WERI-Rb-1 (cell line): Measurements from ENCODE around the gene CELF2.

ENCODE experiments used
- DNase-seq: peaks from one replicate; pipeline ENCODE4 v3.0.0-alpha.2; 2020
- H3K27ac ChIP-seq: fragments of 250-450 bp; sonication (Bioruptor Pico); 2 replicates; pipeline ENCODE4 v1.5.1; 2020; ENCODE audit warnings: mild to moderate bottlenecking, moderate library complexity
- H3K27me3 ChIP-seq: fragments of 250-450 bp; sonication (Bioruptor Pico); 2 replicates; pipeline ENCODE4 v1.5.1; 2021; ENCODE audit warnings: mild to moderate bottlenecking, low read depth, moderate library complexity; ENCODE audit not compliant: insufficient read depth, severe bottlenecking
- H3K36me3 ChIP-seq: fragments of 250-450 bp; sonication (Bioruptor Pico); 2 replicates; pipeline ENCODE4 v1.5.1; 2020; ENCODE audit warnings: mild to moderate bottlenecking, moderate library complexity
- H3K4me3 ChIP-seq: 2 replicates; pipeline ENCODE4 v1.5.1; 2011; ENCODE audit warnings: low read depth, mild to moderate bottlenecking, control low read depth, low read length
- H3K9me3 ChIP-seq: fragments of 250-450 bp; sonication (Bioruptor Pico); 2 replicates; pipeline ENCODE4 v1.5.1; 2021; ENCODE audit warnings: mild to moderate bottlenecking, moderate library complexity; ENCODE audit not compliant: severe bottlenecking
- TF ChIP-seq, protein P1 (sequence below): IDR thresholded peaks from 2 replicates; pipeline ENCODE4 v1.5.1; 2011; ENCODE audit warnings: low read depth, mild to moderate bottlenecking, control low read depth, inconsistent platforms, low read length

CELF2 gene

GRCh38 chr10:11300563-11300962, 282.9 kb downstream of the CELF2 start:
- H3K27ac ChIP-seq: no peak overlapping the region
- no peaks in the 10 kb centered on the region for H3K27me3 ChIP-seq
- TF ChIP-seq, protein P1, sequence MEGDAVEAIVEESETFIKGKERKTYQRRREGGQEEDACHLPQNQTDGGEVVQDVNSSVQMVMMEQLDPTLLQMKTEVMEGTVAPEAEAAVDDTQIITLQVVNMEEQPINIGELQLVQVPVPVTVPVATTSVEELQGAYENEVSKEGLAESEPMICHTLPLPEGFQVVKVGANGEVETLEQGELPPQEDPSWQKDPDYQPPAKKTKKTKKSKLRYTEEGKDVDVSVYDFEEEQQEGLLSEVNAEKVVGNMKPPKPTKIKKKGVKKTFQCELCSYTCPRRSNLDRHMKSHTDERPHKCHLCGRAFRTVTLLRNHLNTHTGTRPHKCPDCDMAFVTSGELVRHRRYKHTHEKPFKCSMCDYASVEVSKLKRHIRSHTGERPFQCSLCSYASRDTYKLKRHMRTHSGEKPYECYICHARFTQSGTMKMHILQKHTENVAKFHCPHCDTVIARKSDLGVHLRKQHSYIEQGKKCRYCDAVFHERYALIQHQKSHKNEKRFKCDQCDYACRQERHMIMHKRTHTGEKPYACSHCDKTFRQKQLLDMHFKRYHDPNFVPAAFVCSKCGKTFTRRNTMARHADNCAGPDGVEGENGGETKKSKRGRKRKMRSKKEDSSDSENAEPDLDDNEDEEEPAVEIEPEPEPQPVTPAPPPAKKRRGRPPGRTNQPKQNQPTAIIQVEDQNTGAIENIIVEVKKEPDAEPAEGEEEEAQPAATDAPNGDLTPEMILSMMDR: no peak
- H3K9me3 ChIP-seq: no peaks in the 10 kb centered on the region
- no peak for DNase-seq
- no peak overlapping the region for H3K4me3 ChIP-seq
- no peaks in the 10 kb centered on the region for H3K36me3 ChIP-seq

DNA sequence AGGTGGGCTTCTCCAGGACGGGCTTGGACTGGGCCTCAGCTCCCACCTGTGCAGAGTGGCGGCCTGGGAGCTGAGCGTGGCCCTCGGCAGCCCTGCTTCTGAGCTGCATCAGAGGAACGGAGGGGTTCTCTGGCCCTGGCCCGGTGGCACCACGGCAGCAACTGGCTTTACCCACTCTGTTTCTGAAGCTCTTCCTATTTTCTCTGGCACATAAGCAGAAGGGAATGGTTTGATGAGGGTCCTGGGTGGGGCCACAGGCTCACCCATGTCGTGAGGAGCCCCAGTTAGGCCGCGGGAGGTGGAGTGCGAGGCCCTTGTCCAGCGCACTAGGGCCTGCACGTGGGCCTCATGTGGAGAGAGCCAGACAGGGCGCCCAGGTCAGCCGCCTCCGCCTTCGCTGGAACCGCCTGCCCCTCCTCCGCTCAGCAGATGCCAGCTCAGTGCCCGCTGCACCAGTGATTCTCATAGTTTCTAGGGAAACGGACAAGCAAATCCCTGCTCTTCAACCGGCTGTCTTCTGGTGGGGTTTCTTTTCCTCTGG, 284.0 kb downstream of the CELF2 start:
- H3K4me3 ChIP-seq: no peak overlapping the region
- no peaks in the 10 kb centered on the region for H3K27me3 ChIP-seq
- H3K27ac ChIP-seq: no peak overlapping the region
- DNase-seq: no peak
- TF ChIP-seq, protein P1: no peak
- no peaks in the 10 kb centered on the region for H3K9me3 ChIP-seq
- H3K36me3 ChIP-seq: no peaks in the 10 kb centered on the region

DNA sequence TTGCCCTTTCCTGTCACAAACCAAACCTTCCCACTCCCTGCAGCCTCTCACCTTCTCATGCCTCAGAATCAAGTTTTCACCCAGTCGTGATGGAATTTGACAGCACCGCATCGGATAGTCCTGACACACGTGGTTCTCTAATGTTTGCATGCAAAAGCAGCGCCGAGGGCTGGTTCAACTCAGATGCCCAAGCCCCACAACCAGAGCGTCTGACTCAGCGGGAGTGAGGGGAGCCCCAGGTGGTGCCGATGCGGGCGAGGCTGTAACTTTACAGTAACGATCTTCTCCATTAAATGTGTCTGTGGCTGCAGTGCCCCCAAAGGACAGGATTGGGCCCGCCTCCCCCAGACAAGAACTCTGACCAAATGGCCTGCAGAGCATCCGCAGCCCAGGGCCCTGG, 284.5 kb downstream of the CELF2 start:
- Histone ChIP-seq H3K27me3 (no peaks in the 10 kb centered on the region), H3K36me3 (no peaks in the 10 kb centered on the region), H3K4me3 (no peak overlapping the region), H3K9me3 (no peaks in the 10 kb centered on the region), H3K27ac (no peak overlapping the region)
- no peak for DNase-seq
- TF ChIP-seq, protein P1: no peak

- no peak for DNase-seq
- TF ChIP-seq, protein P1: no peak
Observed at GRCh38 chr10:11303361-11304170, 285.9 kb downstream of the CELF2 start.

GRCh38 chr10:11304906-11305585, 287.4 kb downstream of the CELF2 start:
- H3K4me3 ChIP-seq: no peak overlapping the region
- H3K9me3 ChIP-seq: no peaks in the 10 kb centered on the region
- DNase-seq: no peak
- no peak overlapping the region for H3K27ac ChIP-seq
- H3K27me3 ChIP-seq: no peaks in the 10 kb centered on the region
- H3K36me3 ChIP-seq: no peaks in the 10 kb centered on the region
- TF ChIP-seq, protein P1: no peak

More at GRCh38 chr10:11303361-11304170, 285.9 kb downstream of the CELF2 start:
- H3K27me3 ChIP-seq: no peaks in the 10 kb centered on the region
- H3K27ac ChIP-seq: no peak overlapping the region
- H3K4me3 ChIP-seq: no peak overlapping the region
- no peaks in the 10 kb centered on the region for H3K36me3 ChIP-seq
- no peaks in the 10 kb centered on the region for H3K9me3 ChIP-seq
